ENCODE measurements around the gene ZFHX3.

The ZFHX3 gene

DNA sequence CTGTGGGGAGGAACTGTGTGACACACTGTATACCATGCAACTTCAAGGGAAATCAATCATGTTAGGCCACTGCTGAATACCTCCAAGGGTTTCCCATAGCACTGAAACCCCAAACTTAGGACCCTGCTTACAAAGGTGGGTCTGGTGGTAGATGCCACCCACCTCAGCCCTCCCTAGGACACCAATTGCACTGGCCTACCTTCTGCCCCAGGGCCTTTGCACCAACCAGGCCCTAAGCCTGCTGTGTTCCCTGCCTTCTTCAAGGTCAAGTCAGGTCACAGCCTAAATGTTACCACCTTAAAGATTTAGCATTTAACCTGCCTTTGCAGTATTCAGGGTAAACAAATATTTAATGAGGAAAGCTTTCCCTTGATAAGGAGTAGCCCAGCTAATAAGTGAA is 185.8 kb downstream of the ZFHX3 start:
- DNase-seq: no peak

DNA sequence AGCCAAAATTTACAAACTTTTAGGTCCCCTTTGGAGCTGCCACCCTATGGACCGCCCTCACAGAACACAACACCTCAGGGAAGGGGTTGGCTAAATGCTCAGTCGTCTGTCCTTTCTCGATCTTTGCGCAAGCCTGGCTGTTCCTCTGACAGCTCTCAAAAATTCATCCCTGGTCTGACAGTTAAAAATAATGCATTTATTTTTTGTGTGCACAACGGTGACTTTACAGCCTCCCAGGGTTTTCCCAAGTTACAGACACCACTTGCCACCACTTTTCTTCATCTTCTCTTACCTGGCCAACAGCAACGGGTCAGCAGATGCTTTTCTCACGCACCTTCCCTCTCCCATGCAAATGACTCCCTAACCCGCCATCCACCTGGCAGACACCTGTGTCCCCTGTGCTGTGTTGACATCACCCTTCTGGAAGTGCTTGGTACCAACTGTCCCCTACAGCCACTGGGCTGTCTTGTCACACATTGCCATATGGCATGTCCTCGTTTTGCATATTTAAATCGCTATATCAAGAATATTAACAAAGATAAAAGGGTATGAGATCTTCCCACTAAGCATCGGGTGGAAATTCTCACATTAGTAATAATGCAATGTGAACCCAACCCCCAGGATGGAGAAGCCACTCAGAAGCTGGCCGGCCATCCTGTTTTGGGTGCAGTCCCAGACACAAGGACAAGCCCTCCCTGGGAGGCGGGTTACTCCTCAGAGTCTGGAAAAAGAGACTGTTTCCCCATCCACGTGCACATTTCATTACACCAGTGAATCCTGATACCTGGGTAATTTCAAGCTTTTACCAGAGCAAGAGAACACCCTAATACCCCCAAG is 187.0 kb downstream of the ZFHX3 start:
- no peak for DNase-seq

DNA sequence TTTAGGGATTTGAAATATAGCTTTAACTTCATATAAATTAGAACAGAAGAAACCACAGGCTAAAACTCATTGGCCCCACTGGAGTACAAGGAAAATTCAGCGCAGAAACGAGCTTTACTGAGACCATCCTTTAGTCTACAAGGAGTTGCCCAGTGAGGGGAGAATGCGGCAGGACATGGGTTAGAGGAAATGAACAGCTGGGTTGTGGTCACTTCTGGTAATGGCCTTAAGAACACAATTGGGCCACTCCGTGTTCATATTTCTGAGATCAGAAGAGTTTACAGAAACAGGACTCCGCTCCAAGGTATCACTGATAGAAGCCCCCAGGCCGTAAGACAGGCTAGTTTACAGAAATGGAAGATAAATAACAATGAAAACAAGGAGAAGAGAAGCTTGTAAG is 188.3 kb downstream of the ZFHX3 start:
- no peak for DNase-seq

DNA sequence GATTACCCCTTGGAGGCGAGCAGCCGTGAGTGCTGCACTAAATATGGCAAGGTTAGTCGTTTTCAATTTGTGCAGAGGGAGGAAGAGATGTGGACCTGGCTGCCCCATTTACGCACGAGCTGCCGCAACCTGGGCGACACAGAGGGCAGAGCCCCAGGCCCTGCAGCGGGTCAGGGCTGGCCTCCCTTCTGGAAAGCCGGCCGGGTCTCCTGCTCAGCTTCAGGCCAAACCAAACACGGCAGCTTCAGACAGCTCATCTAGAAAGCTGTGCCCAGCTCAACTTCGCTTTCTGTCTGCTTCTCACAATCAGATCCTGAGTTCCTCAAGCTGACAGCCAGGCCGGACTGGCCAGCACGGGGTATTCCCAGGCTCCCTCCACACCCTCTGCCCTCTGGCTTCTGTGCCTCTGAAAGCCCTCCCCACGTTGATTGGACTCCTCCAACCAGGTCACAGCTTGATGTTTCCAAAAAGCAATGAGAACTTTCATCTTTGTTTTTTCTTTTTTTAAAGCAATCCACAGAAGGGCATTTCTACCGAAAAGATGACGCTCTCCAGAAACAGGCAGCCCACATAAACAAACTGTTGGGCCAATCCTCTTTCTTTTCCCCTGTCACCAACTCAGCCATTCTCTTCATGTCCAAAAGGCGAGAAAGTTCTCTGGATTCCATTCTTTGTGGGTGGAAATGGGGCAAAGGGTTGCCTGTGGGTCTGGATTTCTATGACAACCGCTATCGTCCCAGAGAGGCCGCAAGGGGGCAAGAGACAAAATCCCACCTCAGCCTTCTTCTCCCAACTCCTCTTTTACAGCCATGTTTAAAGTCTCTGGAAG is 189.0 kb downstream of the ZFHX3 start:
- no peak for DNase-seq

DNA sequence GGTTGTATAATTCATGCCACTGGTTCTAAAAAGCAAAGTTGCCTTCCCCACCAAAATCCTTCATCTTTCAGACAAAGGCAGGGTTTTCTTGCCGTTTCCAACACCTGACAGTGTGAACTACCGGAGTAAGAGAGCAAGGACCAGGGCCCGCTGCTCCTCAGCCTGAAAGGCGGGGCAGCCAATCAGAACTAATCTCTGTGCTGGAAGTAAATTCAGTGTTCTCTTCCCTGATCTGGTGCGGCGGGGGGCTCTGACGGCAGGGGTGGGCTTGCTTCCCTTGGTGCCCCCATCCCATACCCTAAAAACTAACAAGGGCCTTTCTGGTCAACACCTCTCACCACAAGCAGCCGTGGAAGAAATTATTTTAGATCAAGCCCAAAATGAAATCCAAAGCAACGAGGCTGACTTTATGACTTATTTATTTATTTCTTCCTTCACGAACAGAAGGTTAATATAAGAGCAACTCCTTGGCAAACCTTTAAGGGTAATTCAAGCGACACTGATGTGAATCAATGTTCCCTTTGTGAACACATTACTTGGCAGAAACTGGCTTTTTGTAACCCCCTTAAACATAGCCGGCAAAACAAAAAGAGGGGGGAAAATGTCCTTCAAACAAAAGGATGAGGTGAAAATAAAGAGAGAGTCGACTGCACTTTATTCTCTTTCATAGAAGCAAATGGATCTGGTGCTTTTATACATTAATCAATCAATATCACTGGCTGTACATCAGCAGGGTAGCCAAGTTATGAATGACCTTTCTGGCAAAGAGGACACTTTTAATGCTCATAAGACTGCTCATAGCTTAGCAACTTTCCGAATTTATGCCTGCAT is 189.9 kb downstream of the ZFHX3 start:
- DNase-seq: no peak

DNA sequence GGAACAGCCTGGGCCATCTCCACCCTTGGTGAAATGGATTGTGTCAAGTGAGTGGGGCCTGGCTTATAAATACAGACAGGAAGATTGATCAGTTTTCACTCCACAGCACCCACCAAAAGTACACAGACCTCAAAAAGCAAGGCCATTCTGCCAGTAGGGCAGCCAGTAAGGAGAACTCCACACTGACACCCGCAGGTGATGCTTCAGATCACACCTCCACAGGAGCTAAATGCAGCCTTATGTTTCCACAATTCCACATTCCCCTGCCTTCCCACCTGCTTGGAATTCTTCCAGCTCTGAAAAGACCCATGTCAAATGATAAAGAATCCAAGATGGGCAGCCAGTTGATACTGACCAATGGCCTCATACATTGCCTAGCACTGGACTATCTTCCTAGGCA is 191.1 kb downstream of the ZFHX3 start:
- DNase-seq: no peak

DNA sequence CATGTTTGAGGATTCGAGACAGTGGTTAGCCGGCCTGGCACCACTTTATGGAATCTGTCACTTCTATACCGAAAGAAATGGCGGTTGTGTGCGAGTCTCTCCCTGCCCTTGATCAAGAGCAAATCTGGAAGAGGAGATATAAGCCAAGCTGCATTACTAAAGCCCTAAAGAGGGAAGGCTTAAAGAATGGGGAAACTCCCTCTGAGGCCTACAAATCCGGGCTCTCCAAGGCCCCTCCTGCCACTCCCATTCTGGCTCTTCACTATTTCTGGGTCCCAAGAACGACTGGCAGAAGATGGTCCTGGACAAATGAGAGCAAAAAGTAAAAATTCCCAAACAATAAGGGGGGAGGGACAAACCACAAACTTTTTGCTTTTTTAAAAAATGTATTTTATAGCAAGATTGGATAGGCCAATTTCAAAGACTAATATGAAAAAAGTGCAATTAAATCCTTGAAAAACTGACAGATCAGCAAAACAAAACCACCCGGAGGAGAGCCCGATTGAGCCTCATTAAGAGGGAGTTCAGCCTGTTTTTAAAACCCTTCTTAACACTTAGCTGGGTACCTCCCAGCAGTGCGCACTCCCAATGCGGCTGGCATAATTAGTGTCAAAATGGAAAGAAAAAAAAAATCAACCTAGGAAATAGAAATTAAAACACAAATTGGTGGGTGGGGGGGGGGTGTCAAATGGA is 193.5 kb downstream of the ZFHX3 start:
- no peak for DNase-seq

DNA sequence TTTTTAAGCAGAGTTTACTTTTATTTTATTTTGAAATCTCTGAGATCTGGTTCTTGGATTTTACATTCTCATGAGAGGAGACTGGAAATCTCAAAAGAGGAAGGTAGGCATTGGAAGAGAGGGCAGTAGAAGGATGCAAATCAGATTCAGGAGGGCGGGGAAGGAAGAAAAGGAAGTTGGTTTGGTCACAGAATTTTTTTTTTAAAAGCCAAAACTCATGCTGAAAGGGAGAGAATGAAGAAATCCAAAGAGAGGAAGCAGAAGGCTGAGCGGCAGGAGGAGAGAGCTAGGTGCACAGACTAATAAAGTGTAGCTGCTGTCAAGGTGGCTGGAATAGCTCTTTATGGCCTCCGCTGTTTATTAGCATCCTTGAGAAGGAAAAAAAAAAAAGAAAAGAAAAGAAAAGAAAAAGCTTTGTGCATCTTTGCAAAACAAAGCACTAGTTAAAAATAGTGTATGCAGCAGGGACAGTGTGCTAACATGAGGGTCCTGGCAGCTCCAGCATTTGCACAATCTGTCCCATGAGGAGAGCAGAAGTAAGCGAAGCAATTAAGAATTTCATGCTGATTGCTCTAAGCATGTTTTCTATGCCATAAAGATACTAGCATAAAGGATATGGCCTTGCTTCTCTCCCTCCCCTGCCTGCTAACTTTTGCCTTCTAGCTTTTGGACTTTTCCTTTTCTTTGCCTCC is 194.2 kb downstream of the ZFHX3 start:
- no peak for DNase-seq

DNA sequence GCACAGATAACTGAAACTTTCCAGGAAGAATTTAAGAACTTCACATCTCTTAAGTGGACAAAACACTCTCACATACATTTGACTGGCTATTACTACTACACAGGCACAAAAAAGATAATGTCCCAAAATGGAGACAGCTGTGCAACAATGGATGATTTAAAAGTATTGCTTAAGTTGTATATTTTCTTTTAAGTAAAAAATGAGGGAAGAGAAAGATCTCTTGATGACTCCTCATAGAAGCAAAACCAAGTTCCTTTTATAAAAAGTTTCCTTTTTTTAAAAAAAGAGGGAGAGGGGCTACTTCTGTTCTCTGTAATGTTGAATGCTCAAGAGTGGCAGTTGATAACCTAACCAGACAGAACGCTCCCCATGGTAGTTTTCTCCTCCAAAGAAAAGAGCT is 195.5 kb downstream of the ZFHX3 start:
- no peak for DNase-seq

DNA sequence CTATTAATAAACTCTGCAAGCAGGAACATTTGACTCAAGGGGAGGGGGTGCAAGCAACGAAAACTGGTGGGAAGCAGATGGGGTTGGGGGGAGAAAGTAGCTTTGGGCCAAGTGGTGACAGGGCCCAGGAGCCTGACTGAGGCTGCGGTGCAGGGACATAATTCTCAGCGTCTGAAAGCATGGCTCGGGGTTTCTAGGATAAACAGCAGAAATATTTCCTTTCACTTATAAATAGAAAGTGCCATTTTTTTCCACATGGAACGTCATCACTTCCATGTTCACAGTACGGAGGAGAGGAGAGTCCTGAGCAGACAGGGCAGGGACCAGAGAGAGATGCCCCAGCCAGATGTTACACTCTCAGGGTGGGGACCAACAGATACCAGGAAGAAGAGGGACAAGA is 197.1 kb downstream of the ZFHX3 start:
- no peak for DNase-seq

DNA sequence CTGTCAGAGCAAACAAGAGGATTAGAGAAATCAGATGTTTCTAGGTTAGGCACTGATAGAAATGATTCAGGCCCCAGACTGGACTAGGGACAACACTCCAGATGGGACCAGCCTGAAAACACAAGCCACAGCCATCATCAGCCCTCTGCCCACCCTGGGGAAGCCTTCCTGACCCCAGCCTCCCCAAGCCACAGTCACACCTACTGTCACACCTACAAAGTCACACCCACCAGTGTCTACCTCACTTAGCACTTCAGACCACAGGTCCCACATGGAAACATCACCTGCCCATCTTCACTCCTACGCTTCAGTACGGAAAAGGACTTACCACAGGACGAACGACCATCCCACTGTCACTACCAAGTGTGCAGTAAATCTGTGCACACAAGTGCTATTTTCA is 197.9 kb downstream of the ZFHX3 start:
- no peak for DNase-seq

DNA sequence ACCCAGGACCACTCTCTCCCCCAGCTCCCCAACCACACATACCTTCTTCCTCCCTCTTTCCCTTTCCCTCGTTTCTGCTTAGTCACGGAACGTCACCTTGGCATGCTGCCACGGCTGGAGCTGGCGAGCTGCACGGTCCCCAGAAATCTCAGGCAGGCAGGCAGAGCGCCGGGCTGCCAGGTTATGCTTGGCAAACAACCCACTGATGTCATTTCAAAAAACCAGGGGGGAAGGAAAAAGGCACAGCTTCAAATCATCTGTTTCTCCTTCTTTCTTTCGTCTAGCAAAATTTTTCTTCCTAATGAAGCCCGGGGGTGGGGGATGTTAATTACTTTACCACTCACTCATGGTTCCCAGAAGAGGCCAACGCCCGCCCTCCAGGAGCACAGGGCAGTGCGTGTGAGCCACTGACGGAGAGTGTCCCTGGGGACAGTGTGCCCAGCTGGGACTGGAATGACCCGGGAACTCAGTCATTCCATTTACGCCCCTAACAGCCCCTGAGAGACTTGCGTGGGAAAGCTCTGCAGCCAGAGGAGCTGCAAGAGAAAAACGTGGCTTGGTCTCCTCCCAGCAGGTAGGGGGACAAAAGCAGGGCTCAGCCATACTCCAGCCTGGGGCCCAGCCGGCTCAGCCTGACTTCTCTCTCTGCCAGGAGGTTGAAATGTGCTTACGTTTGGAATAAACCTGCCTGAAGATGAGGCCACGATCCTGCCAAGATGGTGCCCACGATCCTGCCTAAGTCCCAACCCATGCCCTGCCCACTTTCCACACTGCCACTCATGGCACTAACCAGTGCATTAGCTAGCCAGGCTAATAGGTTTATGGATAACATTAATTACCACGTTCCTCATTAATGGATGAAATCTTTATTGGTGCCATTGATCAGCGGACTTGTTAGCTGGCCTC is 198.9 kb downstream of the ZFHX3 start:
- no peak for DNase-seq

DNA sequence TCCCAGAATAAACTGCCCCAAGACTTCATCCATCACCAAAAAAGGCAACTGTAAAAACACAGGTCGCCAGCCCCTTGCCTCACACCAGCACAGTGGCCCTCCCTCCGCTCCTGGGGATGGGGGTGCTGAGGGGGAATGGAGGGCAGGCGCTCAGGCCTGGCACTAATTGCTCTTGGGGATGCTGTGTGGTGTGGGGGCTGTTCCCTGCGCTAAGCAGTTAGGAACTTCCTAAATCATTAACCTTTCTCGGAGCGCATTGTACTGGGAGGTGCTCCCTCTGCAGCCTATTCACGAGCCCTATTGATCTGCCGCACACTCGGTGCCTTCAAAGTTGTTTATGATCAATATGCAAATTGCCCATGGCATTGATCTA is 199.9 kb downstream of the ZFHX3 start:
- DNase-seq: no peak

DNA sequence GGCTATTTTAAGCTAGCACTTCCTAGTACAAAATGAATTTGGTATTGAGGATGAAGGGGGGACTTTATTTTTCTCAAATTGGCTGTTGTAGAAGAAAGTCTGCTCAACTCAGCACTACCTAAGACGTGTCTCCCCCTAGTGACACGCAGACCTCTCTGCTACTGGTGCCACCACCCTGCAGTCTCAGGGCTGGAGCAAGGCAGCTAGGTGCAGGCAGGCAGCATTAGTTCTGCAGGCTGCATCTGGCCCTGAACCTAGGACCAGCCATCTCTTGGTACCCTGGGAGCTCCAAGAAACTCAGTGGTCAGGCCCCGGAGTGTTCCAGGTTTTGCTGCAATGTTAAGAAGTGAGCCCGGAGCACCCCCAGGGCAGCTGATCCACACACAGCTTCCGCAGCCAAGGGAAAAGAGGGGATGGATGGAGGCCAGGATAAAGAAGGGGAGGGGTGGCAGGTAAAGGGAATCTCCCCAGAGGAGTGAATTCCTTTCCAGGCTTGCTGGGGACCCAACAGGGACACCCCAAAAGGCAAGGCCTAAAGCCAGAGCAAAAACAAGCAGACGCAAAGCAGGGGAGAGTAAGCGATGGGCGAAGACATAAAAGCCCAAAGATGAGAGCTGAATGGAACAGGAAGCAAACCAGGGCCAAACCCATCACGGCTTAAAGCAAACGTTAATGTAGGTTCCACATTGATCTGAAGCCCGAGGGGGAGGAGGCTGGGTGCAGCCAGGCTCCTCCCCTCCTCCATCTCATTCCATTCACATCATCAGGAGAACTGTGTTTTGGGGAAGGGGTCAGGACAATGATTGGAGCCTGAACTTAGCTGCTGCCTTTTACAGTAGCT is 200.5 kb downstream of the ZFHX3 start:
- no peak for DNase-seq

DNA sequence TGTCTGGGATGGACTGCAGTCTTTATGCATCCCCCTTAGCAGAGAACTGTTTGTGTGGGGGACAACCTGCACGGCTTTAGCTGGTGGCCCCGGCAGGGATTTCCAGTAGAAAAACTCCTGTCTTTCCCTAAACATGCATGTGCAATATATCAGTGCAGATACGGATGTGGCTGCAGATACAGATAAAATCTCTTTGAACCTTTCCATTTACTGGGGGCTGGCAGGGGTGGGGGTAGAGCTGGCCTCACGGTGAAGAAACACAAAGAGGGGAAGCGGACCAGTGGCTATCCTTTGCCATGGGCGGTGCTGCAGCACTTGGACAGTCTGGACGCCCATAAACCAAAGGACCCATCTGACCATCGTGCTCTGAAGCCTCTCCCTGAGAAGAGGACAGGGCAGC is 201.3 kb downstream of the ZFHX3 start:
- no peak for DNase-seq

DNA sequence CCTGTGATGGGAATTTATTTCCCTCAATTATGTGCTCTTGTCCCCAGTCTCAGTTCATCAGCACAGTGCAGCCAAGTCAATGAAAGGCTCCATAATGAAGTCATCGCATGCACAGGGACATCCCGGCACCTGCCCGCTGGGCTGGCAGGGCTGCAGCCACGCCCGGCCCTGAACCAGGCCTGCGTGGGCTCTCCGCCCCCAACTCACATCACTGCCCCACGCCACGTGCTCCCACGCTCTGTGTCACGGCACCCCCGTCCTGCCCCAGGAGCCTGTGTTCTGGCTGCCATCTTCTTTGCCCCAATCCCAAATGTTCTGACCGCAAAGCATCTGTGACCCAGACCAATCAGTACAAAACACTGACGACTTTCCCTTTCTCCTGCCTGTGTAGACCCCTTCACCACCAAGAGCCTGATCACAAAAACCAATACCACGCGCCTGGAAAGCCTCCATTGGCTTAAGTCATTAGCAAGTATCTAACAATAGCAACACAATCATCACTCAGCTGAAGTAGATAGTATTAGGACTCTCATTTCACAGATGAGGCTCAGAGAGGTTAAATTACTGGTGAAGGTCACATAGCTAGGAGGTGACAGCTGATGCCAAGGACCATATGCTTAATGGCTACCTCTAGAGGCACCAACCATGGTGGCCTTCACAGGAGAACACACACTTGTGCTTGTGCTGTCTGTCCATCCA is 202.5 kb downstream of the ZFHX3 start:
- DNase-seq: no peak

DNA sequence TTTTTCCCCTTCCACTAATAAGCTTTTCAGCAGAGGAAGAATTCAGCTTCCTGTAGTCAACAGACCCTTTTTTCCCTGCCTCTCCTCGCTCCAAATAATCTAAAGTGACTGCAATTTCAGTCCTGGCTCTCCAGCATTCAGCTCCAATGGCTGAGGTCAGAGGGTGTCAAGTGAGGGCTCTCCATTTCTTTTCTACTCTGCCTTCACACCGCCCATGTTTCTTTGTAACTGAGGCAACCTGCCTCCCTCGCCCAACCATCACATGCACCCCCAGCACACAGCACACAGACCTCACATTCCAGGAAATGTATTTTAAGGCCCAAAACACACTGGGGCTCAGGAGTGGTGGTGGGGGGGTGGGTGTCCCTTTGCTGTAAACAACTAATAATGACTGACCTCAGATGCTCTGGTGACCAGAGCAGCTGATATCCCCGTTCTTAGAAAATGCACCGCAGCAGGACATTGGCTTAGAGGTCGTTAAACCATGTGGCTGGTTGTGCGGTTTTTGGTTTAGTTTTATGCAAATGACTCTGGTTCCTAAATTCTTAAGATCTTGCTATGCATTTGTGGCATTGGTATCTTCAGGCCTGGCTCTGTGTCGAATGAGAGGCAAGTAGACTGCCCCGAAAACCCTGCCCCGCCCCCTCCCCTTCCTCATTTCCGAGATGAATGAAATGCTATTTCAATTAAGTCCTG is 203.6 kb downstream of the ZFHX3 start:
- DNase-seq: no peak

DNA sequence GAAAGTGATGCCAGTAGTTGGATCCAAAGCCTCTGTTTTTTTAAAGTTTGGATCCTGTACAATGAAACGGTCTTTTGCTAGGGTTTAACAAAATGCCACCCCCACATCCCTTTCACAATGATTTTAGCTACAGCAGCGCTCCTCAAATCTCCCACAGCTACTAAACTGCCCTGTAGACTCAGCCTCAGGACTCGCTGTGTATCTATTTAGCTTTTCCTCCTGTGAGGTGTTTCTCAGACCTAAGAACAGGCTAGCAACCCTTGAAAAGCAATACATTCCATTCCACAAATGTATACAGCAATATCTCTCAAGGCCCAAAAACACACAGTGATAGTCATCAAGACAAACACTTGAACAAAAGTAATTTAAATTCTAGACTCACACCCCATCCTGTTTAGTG is 206.4 kb downstream of the ZFHX3 start:
- no peak for DNase-seq

Data from activated CD8-positive, alpha-beta memory T cell treated with anti-CD3 and anti-CD28 coated beads, Interleukin-2, amount 50 U/mL, for 48 hours (primary cell).